ENCODE measurements around the gene SLC1A3. TPM values are rescaled to one million over a fixed set of nuclear protein-coding genes. Genes with fewer than 3 reads are reported as not detected.

The SLC1A3 gene
- total RNA-seq, 2 experiments from 2014 or later = 0.34 to 0.74 TPM

DNA sequence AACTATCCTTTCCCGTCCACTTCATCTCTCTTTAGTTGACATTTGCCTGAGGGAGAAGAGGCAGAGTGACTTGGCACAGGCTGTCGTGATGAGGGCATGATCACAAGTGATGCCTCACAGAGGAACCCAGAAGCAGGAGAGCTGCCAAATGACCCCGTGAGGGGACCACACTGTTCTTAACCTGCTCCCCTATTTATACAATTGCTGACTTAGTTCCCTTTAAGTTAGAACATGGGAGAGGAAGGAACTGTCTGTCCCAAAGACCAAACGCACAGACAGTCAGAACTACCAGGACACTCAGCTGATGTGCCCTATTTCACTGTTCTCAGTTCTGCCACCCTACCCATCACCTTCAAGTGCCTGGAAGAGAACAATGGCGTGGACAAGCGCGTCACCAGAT, 73.7 kb downstream of the SLC1A3 start:
- ChIA-PET CTCF (no interaction called here), POLR2A (no interaction called here)
- intact Hi-C loops (cut with micrococcal nuclease) = no loop called here
- DNase-seq (no peak), ATAC-seq (no peak)
- Mint-ChIP-seq H3K4me1 (ENCODE audit: low read depth) (peaks cover 3% of the 10 kb centered on the region), H3K36me3 (ENCODE audit: low read depth) (no peaks in the 10 kb centered on the region), H3K27ac (no peak overlapping the region), H3K27me3 (peaks cover 5% of the 10 kb centered on the region), H3K4me3 (no peak overlapping the region), H3K9me3 (no peaks in the 10 kb centered on the region)
- TF ChIP-seq, protein P1, sequence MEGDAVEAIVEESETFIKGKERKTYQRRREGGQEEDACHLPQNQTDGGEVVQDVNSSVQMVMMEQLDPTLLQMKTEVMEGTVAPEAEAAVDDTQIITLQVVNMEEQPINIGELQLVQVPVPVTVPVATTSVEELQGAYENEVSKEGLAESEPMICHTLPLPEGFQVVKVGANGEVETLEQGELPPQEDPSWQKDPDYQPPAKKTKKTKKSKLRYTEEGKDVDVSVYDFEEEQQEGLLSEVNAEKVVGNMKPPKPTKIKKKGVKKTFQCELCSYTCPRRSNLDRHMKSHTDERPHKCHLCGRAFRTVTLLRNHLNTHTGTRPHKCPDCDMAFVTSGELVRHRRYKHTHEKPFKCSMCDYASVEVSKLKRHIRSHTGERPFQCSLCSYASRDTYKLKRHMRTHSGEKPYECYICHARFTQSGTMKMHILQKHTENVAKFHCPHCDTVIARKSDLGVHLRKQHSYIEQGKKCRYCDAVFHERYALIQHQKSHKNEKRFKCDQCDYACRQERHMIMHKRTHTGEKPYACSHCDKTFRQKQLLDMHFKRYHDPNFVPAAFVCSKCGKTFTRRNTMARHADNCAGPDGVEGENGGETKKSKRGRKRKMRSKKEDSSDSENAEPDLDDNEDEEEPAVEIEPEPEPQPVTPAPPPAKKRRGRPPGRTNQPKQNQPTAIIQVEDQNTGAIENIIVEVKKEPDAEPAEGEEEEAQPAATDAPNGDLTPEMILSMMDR (IDR thresholded peaks at IDR 0.05) = no peak

DNA sequence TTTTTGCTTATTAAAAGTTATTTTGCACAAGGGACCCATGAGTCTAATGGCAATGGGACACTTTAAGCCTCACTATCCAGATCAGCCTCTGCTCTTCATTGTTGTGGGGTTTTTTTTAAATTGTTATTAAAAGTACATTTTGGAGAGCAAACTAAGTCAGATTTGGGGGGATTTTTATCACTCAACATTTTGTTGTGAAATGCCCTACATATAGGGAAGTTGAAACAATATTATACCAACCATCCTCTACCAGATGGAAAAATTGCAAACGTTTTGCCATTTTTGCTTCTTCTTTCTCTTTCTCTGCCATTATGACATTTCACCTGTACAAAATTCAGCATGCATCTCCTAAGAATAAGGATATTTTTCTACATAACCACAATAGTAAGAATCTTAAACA, 75.3 kb downstream of the SLC1A3 start:
- peaks cover 3% of the 10 kb centered on the region for H3K4me1 Mint-ChIP-seq (ENCODE audit: low read depth)
- H3K27me3 Mint-ChIP-seq = peaks cover 2% of the 10 kb centered on the region
- intact Hi-C loops (cut with micrococcal nuclease) = no loop called here
- H3K4me3 Mint-ChIP-seq = no peak overlapping the region
- ChIA-PET POLR2A (no interaction called here), CTCF (no interaction called here)
- no peaks in the 10 kb centered on the region for H3K36me3 Mint-ChIP-seq (ENCODE audit: low read depth)
- H3K9me3 Mint-ChIP-seq = no peaks in the 10 kb centered on the region
- no peak overlapping the region for H3K27ac Mint-ChIP-seq
- ATAC-seq (no peak), DNase-seq (no peak)
- TF ChIP-seq, protein P1 (IDR thresholded peaks at IDR 0.05) = no peak

DNA sequence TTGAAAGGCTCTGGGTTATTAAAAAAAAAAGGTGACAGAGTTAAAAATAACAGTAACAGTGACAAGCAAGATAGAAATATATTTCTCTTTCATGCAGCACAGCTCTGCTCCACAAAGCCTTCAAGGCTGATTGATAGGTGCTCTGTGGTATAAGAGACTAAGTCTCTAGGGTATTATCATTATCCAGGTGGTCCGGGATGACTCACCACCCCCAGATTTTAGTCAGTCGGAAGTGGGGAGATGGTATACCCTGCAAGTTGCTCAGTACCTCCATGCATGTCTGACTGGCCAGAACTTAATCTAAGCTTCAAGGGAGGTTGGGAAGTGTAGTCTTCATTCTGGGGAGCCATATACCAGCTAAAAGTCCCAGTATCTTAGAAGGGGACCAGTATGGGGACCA, 76.1 kb downstream of the SLC1A3 start:
- ATAC-seq (no peak), DNase-seq (no peak)
- Mint-ChIP-seq H3K27me3 (peaks cover 2% of the 10 kb centered on the region), H3K27ac (no peak overlapping the region), H3K4me3 (no peak overlapping the region), H3K36me3 (ENCODE audit: low read depth) (no peaks in the 10 kb centered on the region), H3K9me3 (no peaks in the 10 kb centered on the region), H3K4me1 (ENCODE audit: low read depth) (peaks cover 3% of the 10 kb centered on the region)
- ChIA-PET POLR2A (no interaction called here), CTCF (interaction anchor here (2.9 kb wide), 1 partner anchor 13 kb away, joined by 19 read pairs; no protein-coding TSS in a partner anchor)
- intact Hi-C loops (cut with micrococcal nuclease) = no loop called here
- TF ChIP-seq, protein P1 (IDR thresholded peaks at IDR 0.05) = no peak

DNA sequence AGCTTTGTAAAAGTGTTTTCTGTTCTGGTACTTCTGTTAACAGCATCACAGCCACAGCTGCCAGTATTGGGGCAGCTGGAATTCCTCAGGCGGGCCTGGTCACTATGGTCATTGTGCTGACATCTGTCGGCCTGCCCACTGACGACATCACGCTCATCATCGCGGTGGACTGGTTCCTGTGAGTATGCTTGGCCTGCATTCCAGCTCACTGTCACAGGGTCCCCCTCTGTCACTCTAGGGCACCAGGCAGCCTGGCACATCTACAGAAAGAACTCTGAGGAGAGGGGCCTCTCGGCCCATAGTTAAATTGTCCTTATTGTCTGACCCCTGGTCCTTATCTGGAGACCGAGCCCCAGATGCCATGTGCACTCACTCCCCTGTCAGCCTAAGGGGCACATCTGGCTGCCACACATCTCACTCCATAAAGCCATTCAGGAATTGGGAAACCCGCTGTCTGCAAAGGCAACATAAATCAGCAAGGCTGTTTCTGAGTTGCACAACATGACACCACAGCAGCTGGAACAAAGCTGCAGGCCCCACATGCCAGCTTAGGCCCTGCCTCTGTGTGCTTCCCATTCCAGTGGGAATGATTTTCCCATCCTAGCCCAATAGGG, 77.5 kb downstream of the SLC1A3 start:
- ATAC-seq (no peak), DNase-seq (no peak)
- Mint-ChIP-seq H3K27me3 (peaks cover 6% of the 10 kb centered on the region), H3K4me1 (ENCODE audit: low read depth) (peaks cover 3% of the 10 kb centered on the region), H3K36me3 (ENCODE audit: low read depth) (no peaks in the 10 kb centered on the region), H3K27ac (no peak overlapping the region), H3K9me3 (no peaks in the 10 kb centered on the region), H3K4me3 (no peak overlapping the region)
- ChIA-PET POLR2A (interaction anchor here (0.6 kb wide), 2 partner anchors 8 to 220 kb away, joined by 3 to 5 read pairs; no protein-coding TSS in a partner anchor), CTCF (interaction anchor here (0.6 to 2.9 kb wide), 4 partner anchors 9 to 178 kb away, joined by 3 to 19 read pairs (median 3); no protein-coding TSS in a partner anchor)
- TF ChIP-seq, protein P1 (IDR thresholded peaks at IDR 0.05) = no peak
- intact Hi-C loops (cut with micrococcal nuclease) = no loop called here

DNA sequence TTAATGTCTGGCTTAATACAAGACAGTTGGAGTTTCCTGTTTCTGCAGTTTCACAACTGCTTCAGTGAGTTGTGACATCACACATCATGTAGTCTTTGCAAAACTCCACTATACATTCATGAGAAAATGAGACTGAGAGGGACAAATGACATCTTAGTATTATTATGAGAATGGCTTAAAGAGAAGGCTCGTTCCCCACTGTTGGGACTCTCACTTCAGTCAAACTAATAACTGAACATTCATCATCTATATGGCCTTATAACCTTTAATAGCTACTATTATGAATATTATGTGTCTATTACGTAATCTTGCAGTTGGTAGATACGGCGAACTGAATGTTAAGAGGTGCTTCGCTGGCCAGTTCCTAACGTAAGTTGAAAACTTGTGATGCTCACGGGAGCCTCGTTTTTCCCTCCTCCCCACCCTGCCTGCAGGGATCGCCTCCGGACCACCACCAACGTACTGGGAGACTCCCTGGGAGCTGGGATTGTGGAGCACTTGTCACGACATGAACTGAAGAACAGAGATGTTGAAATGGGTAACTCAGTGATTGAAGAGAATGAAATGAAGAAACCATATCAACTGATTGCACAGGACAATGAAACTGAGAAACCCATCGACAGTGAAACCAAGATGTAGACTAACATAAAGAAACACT, 79.4 kb downstream of the SLC1A3 start:
- CTCF ChIA-PET = no interaction called here
- peaks cover 11% of the 10 kb centered on the region for H3K4me1 Mint-ChIP-seq (ENCODE audit: low read depth)

More for the DNA sequence above, 79.4 kb downstream of the SLC1A3 start:
- Mint-ChIP-seq H3K36me3 (ENCODE audit: low read depth) (no peaks in the 10 kb centered on the region), H3K4me3 (no peak overlapping the region), H3K27ac (no peak overlapping the region), H3K9me3 (no peaks in the 10 kb centered on the region), H3K27me3 (peaks cover 4% of the 10 kb centered on the region)
- POLR2A ChIA-PET = interaction anchor here (1.2 kb wide), 1 partner anchor 35 kb away, joined by 3 read pairs; no protein-coding TSS in a partner anchor
- DNase-seq (no peak), ATAC-seq (no peak)
- TF ChIP-seq, protein P1 (IDR thresholded peaks at IDR 0.05) = no peak
- intact Hi-C loops (cut with micrococcal nuclease) = no loop called here

Data from activated CD8-positive, alpha-beta T cell treated with anti-CD3 and anti-CD28 coated beads for 36 hours (primary cell).